Lower lobe of right lung (tissue), 2 donors: ENCODE measurements around the gene ASTE1. TPM values are rescaled to one million over a fixed set of nuclear protein-coding genes. Genes with fewer than 3 reads are reported as not detected.

Source experiments
- ATAC-seq, 2 donors: fragments of 200-7000 bp; cut with Tn5 transposase; one replicate each; pipeline ENCODE4 v1.9.1; 2020 to 2022; ENCODE audit warnings: mild to moderate bottlenecking in 2 of 2, moderate library complexity in 2 of 2
- DNase-seq: peaks from one replicate; pipeline ENCODE4 v3.0.0-alpha.2; 2020
- H3K27ac ChIP-seq: fragments of 200-600 bp; one replicate; pipeline ENCODE4 v1.8.0; 2022
- H3K27me3 ChIP-seq: fragments of 200-600 bp; one replicate; pipeline ENCODE4 v1.8.0; 2022; ENCODE audit warnings: low read depth
- H3K36me3 ChIP-seq: fragments of 200-600 bp; one replicate; pipeline ENCODE4 v1.8.0; 2022; ENCODE audit warnings: mild to moderate bottlenecking
- H3K4me1 ChIP-seq: fragments of 200-600 bp; one replicate; pipeline ENCODE4 v1.8.0; 2022
- H3K4me3 ChIP-seq: fragments of 200-600 bp; one replicate; pipeline ENCODE4 v1.8.0; 2022; ENCODE audit warnings: mild to moderate bottlenecking
- H3K9me3 ChIP-seq: fragments of 200-600 bp; one replicate; pipeline ENCODE4 v1.8.0; 2022
- intact Hi-C: fragments of 100-400 bp; cut with DNase I; formaldehyde crosslinking; loops from one replicate; pipeline ENCODE4 v1.11.0; 2022
- total RNA-seq: library from RNA; stranded (reverse); fragmentation: NEBNext Ultra II Directional; extraction: Animal tissue kit (Norgen Biotek cat#: 25700); gene quantifications from one replicate; pipeline ENCODE4 v1.2.1, GENCODE V29; 2021
- TF ChIP-seq, protein P1 (sequence below): fragments of 200-600 bp; IDR thresholded peaks from one replicate; pipeline ENCODE4 v1.8.0; 2022; ENCODE audit warnings: antibody characterized with exemption, mild to moderate bottlenecking
- donor health status: DM: no; HTN: yes; CAD: no; lungs with severe emphysema.

Gene ASTE1
- total RNA-seq, 1 donor from 2014 or later: 8.1 TPM

DNA sequence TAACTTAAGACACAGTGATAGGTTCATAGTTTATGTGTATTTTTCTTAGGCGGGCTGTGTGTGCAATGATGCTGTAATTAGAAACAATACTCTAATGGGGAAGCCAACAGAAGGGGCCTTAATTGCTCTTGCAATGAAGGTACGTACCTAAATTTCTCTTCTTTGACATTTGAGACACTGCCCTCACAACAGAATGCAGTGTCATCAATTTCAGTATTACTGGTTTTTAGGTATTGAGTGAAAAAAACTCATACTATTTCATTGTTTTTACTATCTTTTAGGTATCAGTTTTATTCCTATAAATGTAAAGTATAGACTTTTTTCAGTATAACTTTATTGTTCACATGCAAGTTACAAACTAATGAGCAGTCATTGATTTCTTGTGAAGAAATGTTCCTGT lies 59.3 kb downstream of the ASTE1 start:
- H3K36me3 ChIP-seq: peaks cover 86% of the 10 kb centered on the region

DNA sequence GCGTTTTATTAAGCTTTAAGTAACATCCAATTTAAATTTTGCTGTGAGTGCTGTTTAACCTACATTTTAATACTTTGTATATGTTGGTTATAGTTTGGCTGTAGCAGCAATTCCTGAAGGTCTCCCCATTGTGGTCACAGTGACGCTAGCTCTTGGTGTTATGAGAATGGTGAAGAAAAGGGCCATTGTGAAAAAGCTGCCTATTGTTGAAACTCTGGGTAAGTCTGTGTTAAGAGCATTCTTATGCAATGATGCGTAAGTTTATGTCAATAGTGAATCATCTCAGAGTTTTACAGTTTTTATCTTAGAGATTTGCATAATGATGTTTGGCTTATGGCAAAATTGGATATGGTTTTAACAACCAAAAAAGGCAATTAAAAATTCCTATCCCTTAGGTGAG lies 62.7 kb downstream of the ASTE1 start:
- Histone ChIP-seq H3K36me3 (peaks cover 94% of the 10 kb centered on the region), H3K27ac (no peak overlapping the region), H3K9me3 (no peaks in the 10 kb centered on the region), H3K4me1 (no peaks in the 10 kb centered on the region), H3K4me3 (no peak overlapping the region), H3K27me3 (no peaks in the 10 kb centered on the region)
- ATAC-seq (peak in 1 of 2 donors; percentile 28), DNase-seq (no peak)
- intact Hi-C loops: no loop called here
- TF ChIP-seq, protein P1, sequence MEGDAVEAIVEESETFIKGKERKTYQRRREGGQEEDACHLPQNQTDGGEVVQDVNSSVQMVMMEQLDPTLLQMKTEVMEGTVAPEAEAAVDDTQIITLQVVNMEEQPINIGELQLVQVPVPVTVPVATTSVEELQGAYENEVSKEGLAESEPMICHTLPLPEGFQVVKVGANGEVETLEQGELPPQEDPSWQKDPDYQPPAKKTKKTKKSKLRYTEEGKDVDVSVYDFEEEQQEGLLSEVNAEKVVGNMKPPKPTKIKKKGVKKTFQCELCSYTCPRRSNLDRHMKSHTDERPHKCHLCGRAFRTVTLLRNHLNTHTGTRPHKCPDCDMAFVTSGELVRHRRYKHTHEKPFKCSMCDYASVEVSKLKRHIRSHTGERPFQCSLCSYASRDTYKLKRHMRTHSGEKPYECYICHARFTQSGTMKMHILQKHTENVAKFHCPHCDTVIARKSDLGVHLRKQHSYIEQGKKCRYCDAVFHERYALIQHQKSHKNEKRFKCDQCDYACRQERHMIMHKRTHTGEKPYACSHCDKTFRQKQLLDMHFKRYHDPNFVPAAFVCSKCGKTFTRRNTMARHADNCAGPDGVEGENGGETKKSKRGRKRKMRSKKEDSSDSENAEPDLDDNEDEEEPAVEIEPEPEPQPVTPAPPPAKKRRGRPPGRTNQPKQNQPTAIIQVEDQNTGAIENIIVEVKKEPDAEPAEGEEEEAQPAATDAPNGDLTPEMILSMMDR: no peak

More for the DNA sequence above, 59.3 kb downstream of the ASTE1 start:
- TF ChIP-seq, protein P1: no peak
- no peak overlapping the region for H3K4me3 ChIP-seq
- H3K27me3 ChIP-seq: no peaks in the 10 kb centered on the region
- no peak for ATAC-seq
- intact Hi-C loops: no loop called here
- no peaks in the 10 kb centered on the region for H3K9me3 ChIP-seq
- H3K27ac ChIP-seq: no peak overlapping the region
- no peaks in the 10 kb centered on the region for H3K4me1 ChIP-seq
- DNase-seq: no peak

Other genes with a start within 250 kb of the ASTE1 start
- gene ATP2C1, start 132.7 kb downstream of the ASTE1 start, total RNA-seq: 128 TPM
- gene NEK11, start 52 bp upstream of the ASTE1 start, total RNA-seq: 10.2 TPM